Fibroblast of peridontal ligament (primary cell): ENCODE results near the gene UNC13B.
"Not testable (repeated sequence)": the region's sequence is repeated elsewhere in the genome, so short reads cannot be mapped to it uniquely, and the experiment has no call there.

ENCODE experiments used
- DNase-seq: peaks from one replicate; pipeline ENCODE4 v3.0.0-alpha.2; 2010; ENCODE audit errors: extremely low read depth

UNC13B gene

DNA sequence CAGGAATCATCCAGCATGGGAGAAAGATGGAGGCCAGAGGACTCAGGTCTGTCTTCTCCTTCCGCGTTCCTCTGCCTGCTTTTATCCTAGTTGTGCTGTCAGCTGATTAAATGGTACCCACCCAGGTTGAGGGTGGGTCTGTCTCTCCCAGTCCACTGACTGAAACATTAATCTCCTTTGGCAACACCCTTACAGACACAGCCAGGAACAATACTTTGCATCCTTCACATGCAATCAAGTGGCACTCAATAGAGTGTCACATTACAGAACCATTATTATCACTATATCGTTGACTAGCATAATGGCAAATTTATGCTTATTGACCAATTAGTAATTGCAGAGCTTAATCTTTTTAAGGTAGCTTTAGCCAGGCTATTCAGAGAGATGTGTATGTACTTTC, 64.8 kb downstream of the UNC13B start:
- DNase-seq = no peak

DNA sequence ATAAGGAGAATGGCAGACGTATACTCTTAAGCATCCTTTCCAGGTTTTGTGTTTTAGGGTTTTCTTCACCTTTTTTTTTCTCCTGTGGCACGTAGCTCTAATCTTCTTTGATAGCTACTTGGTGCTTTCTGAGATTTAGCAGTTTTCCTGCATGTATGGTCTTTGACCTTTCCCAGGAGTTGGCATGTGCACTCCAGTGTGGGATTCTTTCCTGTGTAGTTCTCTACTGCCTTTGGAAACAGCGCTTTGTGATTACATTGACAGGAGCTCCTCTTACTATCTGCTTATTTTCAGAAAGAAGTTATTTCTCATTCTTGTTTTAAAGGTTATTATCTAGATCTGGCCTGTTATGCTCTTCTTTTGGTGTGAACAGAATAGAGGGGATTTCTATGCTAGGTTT, 65.5 kb downstream of the UNC13B start:
- no peak for DNase-seq

DNA sequence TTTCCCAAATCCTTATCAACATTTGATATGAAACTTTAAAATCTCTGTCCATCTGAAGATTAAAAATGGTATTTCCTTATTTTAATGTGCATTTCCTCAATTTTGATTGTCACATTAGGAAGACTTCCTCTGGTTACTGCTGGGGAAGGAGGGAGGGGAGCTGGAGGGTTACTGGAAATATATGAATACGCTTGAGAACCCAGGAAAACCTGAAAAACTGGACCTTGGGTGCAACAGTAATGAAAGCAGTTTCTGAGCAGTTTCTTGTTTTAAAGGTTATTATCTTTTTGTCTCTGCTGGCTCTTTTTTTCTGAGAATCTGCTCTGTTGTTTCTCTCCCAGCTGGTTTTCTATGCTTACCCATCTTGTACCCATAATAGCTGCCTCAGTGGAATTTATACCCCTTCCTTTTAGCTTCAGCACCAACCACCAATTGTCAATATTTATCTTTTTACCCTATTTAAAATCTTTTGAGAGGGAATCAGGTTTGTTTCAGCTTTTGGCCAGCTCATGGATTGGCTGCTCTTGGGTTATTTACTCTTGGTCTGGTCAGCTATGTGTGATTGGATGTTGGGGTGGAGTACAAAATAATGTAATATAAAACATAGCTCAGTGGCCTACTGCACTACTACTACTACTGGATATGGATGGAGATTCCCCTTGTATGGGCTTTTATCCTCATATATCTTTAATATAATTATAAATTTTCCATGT, 67.4 kb downstream of the UNC13B start:
- DNase-seq = no peak

DNA sequence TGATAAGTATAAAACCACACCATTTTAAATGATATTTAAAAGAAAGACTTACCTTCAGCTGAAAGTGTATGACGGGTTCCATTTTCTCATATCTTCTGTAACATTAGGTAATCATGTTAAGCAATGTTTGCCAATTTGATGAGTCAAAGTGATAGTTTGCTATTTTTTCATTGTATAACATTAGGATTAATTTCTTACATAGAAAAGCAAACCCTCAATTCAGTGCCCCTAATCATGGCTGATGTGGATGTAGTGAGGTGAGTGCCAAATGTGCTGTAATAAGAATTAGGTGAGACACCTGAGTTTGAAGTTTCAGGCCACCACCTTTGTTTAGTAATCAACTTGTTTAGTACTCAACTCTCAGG, 68.0 kb downstream of the UNC13B start:
- DNase-seq = no peak

DNA sequence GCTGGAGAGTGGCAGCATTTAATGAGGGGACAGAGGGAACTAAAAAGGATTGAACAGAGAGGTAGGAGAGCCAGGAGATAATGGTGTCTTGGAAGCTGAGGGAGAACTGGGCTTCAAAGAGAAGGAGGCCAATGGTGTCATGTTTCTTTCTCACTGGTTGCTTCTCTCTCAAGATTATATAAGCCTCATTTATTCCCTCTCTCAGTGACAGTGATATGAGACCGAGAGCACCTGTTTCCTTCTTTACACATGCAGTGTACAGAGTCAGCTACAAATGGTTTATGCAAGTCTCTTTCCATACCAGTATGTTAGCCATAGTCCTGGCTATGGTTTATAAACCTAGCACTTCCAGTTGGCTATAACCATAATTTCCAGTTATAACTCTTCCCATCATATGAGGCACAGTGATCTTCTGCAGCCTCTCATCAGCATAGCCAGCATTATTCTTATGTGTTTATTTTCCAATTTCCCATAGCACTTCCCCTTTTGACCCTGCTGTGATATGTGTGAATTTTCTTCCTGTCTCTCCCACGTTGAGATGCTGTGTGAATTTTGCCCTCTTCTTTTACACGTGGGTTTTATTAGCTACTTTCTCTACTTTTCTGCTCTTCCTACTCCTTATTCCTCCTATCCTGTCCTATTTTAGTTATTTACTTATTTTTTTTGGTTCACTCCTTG, 71.2 kb downstream of the UNC13B start:
- no peak for DNase-seq

DNA sequence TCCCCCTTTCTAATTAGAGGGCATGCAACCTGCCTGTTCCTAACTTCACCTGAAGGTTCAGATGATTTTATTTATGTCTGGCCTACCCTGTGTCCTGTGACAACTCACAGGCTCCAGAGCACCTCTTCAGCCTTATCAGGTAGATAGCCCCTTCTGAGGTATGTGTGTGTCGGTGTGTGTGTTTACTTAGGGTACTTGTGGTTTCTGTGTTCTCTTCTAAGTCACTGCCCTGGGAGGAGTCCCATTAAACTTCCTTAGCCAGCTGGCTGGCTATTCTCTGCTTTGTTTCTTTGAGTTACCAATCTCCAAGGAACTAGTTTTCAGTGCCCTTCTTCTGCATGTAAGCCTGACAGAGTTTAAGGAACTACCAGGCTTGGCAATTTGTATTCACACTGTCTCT, 74.9 kb downstream of the UNC13B start:
- no peak for DNase-seq

DNA sequence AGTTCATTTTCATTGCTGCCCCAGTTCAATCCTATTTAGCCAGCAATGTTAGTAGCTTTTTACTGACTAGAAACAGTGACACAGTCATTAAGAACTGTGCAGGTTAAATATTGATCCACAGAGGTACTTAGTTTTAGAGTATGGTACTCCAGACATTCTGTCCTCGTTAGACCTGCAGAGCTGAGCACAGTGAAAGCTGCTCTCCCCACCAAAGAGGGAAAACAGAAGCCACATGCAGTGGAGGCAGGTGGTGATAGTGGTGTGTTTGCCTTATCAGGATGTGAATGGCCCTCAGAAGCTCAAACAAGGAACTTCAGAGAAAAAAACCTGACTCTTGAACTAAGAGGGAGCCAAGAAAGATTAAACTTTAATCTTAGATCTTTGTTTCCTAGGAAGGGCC, 75.5 kb downstream of the UNC13B start:
- no peak for DNase-seq

DNA sequence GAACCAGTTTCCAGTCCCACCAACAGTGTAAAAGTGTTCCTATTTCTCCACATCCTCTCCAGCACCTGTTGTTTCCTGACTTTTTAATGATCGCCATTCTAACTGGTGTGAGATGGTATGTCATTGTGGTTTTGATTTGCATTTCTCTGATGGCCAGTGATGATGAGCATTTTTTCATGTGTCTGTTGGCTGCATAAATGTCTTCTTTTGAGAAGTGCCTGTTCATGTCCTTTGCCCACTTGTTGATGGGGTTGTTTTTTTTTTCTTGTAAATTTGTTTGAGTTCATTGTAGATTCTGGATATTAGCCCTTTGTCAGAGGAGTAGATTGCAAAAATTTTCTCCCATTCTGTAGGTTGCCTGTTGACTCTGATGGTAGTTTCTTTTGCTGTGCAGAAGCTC, 84.1 kb downstream of the UNC13B start:
- not testable (repeated sequence) for DNase-seq

DNA sequence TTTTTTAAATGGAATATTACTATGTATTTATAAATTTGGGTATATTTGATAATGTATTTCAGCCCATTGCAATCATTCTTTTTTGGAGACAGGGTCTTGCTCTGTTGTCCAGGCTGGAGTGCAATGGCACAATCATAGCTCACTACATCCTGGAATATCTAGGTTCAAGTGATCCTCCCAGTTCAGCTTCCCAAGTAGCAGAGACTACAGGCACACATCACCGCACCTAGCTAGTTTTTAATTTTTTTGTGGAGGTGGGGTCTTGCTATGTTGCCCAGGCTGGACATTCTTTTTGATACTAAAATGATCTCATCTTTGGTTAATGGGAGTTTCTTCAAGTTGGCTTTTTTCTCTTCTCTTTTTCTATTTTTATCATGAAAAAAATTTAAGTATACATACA, 91.3 kb downstream of the UNC13B start:
- DNase-seq = no peak

DNA sequence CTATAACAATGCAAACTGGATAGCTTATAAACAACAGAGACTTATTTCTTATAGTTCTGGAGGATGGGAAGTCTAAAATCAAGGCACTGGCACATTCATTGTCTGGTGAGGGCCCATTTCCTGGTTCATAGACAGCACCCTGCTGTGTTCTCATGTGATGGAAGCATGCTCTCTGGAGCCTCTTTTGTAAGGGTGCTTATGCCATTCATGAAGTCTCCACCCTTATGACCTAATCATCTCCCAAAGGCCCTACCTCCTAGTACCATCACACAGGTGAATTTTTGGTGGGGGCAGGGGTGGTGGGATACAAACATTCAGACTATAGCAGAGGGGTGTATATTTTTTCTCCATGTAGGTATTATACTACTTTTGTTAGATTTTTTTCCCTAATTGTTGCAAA, 92.4 kb downstream of the UNC13B start:
- DNase-seq = no peak

DNA sequence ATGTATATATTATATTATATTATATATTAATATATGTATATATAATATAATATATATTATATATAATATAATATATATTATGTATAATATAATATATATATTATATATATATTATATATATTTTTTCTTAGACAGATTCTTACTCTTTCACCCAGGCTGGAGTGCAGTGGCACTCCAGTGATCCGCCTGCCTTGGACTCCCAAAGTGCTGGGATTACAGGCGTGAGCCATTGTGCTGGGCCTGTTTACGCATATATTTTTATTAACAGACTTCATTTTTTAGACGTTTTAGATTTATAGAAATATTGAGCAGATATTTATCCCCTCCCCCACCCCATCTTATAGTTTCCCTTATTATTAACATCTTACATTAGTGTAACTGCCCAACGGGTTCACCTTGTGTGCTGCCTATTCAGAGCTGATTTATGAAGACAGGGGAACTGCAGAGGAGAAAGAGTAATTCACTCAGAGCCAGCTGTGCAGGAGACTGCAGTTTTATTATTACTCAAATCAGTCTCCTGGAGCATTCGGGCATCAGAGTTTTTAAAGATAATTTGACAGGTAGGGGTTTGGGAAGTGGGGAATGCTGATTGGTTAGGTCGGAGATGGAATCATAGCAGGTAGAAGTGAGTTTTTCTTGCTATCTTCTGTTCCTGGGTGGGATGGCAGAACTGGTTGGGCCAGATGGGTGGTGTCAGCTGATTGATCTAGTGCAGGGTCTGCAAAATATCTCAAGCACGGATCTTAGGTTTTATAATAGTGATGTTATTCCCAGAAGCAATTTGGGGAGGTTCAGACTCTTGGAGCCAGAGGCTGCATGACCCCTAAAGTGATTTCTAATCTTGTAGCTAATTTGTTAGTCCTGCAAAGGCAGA, 93.4 kb downstream of the UNC13B start:
- no peak for DNase-seq

DNA sequence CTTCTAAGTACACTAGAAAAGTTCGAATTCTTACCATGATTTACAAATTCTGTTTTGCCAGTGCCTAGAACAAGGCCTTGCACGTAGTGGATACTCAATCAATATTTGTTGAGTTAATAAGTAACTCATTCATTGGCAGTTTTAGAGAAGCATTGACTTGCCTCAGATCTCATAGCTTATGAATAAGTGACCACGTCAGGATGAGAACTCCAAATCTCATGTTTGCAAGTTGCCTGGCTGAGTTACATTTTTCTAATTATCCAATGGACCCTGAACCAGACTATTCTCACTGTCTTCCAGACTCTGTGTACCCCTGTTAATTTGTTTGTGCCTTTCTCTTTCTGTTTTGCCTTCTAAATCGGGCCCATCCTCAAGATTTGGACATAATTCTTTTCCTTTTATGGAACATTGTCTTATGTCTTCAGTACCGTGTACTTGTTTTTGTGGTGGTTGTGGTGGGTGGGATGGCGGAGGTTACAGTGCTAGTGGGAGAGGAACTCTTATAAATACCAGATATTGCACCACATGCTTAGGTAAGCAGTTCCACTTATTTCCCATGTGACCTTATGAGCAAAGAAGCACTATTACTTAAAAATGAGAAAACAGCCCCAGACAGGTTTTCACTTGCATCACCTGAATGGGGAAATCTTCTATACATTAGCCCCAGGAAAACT, 96.3 kb downstream of the UNC13B start:
- no peak for DNase-seq

DNA sequence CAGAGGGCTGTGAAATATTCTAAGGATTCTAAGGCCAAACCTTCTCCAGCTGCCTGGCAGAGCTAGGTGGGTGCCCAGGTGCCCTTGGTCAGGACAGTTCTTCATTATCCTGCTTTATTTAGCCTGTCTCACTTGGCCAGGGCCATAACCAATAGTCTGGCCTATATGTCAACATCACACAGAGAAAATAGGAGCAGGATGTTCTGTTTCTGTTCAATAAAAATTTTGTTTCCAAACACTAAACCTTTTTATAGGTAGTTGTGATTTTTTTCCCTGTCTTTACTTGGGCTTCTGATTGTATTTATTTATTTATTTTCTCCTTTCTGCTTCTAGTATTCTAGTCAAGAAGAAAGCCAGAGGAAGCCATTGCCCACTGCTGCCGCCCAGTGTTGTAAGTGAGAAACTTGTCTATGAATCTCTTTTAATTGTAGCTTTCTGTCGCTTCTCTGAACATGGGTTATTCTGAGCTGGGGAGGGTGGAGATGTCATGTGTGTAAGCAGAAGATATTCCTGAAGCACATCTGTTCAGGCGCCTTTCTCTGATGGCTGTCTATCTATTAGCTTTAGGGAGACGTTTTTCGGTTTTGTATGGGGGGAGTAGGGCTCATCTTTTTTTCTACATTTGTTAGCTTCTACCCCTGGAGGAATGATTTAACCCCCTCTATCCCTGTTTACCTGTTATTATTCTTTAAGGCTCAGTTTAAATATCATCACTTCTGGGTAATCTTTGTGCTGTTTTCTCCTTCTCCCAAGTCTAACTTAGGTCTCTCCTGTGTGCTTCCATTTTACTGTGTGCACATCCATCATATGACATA, 97.1 kb downstream of the UNC13B start:
- DNase-seq = peak; percentile 85

DNA sequence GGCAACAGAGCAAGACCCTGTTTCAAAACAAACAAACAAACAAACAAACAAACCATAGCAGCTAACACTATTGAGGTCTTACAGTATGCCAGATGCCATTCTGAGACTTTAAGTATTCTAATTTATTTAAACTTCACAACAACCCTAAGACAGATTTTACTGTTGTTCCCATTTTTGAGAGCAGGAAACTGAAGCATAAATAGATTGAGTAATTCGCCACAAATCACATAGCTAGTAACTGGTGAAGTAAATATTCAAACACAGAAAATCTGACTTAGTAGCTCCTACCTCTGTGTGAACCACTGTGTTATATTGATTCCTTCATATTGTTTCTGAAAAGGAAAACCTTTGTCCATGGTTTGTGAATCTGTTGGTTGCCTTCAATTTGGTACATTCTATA, 98.4 kb downstream of the UNC13B start:
- DNase-seq = no peak

DNA sequence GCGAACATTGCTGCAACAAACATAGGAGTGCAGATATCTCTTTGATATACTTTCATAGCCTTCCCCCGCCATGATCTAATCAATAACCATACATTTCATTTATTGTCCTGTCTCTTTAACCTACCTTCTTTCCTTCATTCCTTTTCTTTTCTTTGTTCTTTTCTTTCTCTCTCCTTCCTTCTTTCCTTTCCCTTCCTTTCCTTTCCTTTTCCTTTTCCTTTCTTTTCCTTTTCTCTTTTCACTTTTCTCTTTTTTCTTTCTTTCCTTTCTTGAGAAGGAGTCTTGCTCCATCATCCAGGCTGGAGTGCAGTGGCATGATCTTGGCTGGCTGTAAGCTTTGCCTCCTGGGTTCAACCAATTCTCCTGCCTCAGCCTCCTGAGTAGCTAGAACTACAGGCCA, 100.3 kb downstream of the UNC13B start:
- no peak for DNase-seq

DNA sequence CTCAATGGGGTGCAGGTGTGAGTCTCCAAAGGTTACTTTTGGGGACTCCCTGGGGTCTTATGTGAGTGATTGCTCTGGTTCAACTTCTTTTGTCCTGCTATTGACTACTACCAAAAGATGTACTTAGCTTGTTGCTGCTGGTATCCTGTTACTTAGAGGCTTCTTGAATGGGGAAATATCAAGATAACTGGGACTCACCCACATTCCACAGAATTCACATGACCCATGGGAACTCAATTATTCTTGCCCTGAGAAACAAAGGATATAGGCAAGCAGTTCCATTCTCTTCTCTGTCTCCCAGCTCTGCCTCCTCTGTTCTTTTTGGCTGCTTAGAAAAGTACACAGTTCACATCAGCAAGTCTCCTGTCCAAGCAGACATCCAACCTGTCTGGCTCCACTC, 105.9 kb downstream of the UNC13B start:
- DNase-seq = peak; percentile 12

DNA sequence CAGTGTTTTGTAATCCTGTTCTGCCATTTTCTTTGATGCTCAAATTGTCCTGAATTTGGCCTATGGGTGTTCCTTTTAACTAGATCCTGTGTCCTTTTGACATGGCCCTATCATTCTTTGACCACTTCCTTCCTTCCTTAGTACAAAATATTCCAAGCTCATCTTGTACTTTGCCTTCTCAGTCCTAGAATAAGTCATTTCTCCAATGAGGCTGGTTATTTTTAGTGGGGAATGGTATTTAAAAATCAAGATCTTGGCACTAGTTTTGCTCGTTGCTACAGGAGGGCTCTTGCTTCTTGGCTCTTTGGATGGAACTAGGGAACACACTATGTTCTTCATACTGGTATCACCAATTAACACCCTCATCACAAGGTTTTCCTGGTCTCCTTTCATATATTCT, 108.1 kb downstream of the UNC13B start:
- DNase-seq = no peak

DNA sequence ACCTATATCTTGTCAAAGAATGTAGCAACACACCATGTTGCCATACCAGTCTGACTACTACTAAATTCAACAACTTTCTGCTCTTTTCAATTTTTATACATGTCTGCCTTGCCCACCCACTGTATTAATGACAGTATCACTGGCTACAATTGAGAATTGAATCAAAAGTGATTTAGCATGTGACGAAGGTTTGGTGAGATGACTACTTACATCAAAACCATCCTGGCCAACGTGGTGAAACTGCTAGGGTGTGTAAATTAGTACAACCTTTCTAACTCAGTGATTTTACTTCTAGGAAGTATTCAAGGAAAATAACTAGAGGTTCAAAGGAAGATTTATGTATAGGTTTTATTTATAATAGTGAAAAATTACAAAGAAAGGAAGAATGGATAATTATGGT, 109.8 kb downstream of the UNC13B start:
- no peak for DNase-seq

DNA sequence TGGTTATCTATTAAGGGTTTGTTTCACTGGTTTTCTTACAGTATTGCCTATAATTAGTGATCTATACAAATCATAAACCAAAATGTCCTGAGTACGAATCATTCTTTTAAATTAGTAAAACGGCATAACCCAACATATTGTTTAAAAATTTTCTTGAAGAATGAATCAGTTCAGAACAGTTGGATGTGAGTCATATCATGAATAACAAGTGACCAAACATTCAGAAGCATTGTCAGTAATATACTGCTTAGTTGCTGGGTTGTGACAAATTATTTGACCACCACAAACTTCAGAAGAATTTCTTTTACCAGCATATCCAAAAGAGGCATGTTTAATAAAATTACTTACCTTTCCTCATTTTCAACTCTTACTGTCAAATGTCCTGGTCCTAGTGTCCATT, 111.2 kb downstream of the UNC13B start:
- peak; percentile 54 for DNase-seq

DNA sequence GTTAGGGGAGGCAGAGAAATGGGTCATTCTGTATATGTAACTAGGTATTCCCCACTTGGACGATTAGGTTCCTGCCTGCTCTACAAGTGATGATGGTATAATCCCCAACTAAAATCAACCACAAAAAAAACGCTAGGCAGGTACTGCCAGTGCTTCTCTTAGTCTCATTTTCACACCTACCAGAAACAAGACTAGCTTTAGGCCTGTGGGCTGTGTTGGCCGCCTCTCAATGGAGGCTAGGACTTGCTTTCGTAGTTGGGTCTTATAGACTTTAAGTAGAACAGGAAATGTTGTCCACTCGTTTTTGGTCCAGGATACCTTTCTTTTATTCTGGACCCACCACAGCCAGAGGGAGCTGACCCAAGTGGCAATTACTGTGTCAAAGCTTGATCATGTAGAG, 111.8 kb downstream of the UNC13B start:
- DNase-seq = no peak

DNA sequence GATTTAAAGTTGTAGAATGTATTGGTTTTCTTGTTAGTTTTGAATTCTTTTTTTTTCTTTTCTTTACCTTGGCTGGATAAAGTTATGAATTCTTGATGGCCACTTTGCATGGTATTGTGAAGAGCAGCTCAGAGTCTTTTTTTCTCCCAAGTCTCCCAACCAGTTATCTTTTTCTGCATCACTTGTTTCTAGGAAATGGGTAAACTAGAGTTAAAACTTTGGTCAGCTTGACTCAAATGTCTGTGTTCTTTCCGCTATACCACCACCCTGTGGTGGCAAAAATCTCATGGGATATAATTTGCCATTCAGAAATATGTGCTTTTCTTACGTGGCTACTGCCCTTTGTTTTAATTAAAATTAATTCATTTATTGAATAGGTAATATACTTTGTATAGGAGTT, 113.2 kb downstream of the UNC13B start:
- peak; percentile 26 for DNase-seq

DNA sequence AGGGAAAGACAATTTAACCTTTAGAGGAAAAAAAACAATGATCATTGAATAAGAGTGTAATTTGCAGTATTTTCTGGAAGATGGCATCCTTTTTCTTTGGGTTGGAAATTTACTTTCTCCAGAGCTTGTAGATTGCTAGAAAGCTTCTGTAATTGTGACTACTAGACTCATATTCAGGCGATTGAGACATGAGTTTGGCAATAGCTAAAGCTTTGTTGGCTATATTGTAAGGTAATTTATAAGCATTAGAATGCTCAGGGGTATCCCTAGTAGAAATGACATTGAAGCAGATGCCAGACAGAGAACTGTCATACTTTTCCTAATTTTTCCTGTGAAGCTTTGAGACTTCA, 115.3 kb downstream of the UNC13B start:
- DNase-seq = peak; percentile 61
